MCF 10A (cell line): ENCODE measurements around the gene WDR5B. TPM values are rescaled to one million over a fixed set of nuclear protein-coding genes. Genes with fewer than 3 reads are reported as not detected.
A peak's percentile ranks its signal among the peaks of the same experiment; 100 is the strongest.

Experiments used
- BruUV-seq: library from RNA; stranded (reverse); fragments of 400-500 nt; replicated peaks from 2 replicates; lab custom pipeline; 2021; lab: Mats Ljungman, UMichigan
- CTCF ChIA-PET: fragments of 300-600 bp; sonication (Branson Sonifier 250); formaldehyde crosslinking; extraction: SDS; loops from one replicate; lab custom pipeline; 2021; ENCODE audit warnings: antibody characterized with exemption, inconsistent platforms; lab: Yijun Ruan, JAX
- POLR2A ChIA-PET: fragments of 300-600, 350-650 bp; sonication (Branson Sonifier 250); formaldehyde crosslinking; extraction: SDS; loops from one replicate; lab custom pipeline; 2020; ENCODE audit warnings: antibody characterized with exemption, inconsistent platforms; lab: Yijun Ruan, JAX
- DNase-seq: peaks from one replicate; pipeline ENCODE4 v3.0.0-alpha.2; 2018; ENCODE audit not compliant: unreplicated experiment
- H3K27ac Mint-ChIP-seq: one replicate; pipeline ENCODE4 v1.8.0; 2022; ENCODE audit warnings: mild to moderate bottlenecking, low read depth, mixed read lengths; ENCODE audit not compliant: unreplicated experiment
- H3K27me3 Mint-ChIP-seq: one replicate; pipeline ENCODE4 v1.8.0; 2022; ENCODE audit warnings: mixed read lengths; ENCODE audit not compliant: insufficient read depth, unreplicated experiment
- H3K36me3 Mint-ChIP-seq: one replicate; pipeline ENCODE4 v1.8.0; 2022; ENCODE audit warnings: mild to moderate bottlenecking, moderate library complexity, mixed read lengths; ENCODE audit not compliant: insufficient read depth, unreplicated experiment
- H3K4me1 Mint-ChIP-seq: one replicate; pipeline ENCODE4 v1.8.0; 2022; ENCODE audit warnings: mixed read lengths; ENCODE audit not compliant: insufficient read depth, unreplicated experiment
- H3K4me3 Mint-ChIP-seq: one replicate; pipeline ENCODE4 v1.8.0; 2022; ENCODE audit warnings: mild to moderate bottlenecking, moderate library complexity, mixed read lengths; ENCODE audit not compliant: unreplicated experiment
- H3K9me3 Mint-ChIP-seq: one replicate; pipeline ENCODE4 v1.8.0; 2022; ENCODE audit warnings: mixed read lengths; ENCODE audit not compliant: unreplicated experiment
- intact Hi-C: fragments of 100-400 bp; cut with micrococcal nuclease; formaldehyde crosslinking; loops from 2 replicates; pipeline ENCODE4 v1.14.1; 2022
- total RNA-seq: library from RNA; stranded (reverse); gene quantifications from 2 replicates; pipeline ENCODE4 v1.2.3, GENCODE V29; 2022
- TF ChIP-seq, protein P1 (sequence below): fragments of 200-600 bp; IDR thresholded peaks from one replicate; pipeline ENCODE4 v1.8.0; 2022; ENCODE audit warnings: antibody characterized with exemption, mild to moderate bottlenecking; ENCODE audit not compliant: unreplicated experiment

The WDR5B gene
- total RNA-seq, 1 experiment from 2014 or later = 10.0 TPM

DNA sequence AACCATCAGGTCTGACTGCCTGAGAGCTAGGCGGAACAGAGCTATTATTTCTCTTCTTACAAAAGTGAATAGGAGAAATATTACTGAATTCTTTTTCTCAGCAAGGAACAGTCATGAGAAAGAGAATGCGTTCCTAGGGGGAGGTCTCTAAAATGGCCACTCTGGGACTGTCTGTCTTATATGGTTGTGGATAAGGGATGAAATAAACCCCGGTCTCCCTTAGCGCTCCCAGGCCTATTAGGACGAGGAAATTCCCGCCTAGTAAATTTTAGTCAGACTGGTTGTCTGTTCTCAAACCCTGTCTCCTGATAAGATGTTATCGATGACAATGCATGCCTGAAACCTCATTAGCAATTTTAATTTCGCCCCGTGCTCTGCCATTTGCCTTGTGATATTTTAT lies 20.1 kb upstream of the WDR5B start:
- DNase-seq = no peak
- ChIA-PET CTCF (no interaction called here), POLR2A (no interaction called here)
- Mint-ChIP-seq H3K27ac (no peak overlapping the region), H3K9me3 (no peaks in the 10 kb centered on the region), H3K36me3 (peaks cover 89% of the 10 kb centered on the region), H3K27me3 (no peaks in the 10 kb centered on the region), H3K4me1 (peaks cover 2% of the 10 kb centered on the region), H3K4me3 (no peak overlapping the region)
- intact Hi-C loops = no loop called here
- no TSS peak for BruUV-seq
- TF ChIP-seq, protein P1, sequence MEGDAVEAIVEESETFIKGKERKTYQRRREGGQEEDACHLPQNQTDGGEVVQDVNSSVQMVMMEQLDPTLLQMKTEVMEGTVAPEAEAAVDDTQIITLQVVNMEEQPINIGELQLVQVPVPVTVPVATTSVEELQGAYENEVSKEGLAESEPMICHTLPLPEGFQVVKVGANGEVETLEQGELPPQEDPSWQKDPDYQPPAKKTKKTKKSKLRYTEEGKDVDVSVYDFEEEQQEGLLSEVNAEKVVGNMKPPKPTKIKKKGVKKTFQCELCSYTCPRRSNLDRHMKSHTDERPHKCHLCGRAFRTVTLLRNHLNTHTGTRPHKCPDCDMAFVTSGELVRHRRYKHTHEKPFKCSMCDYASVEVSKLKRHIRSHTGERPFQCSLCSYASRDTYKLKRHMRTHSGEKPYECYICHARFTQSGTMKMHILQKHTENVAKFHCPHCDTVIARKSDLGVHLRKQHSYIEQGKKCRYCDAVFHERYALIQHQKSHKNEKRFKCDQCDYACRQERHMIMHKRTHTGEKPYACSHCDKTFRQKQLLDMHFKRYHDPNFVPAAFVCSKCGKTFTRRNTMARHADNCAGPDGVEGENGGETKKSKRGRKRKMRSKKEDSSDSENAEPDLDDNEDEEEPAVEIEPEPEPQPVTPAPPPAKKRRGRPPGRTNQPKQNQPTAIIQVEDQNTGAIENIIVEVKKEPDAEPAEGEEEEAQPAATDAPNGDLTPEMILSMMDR = no peak

DNA sequence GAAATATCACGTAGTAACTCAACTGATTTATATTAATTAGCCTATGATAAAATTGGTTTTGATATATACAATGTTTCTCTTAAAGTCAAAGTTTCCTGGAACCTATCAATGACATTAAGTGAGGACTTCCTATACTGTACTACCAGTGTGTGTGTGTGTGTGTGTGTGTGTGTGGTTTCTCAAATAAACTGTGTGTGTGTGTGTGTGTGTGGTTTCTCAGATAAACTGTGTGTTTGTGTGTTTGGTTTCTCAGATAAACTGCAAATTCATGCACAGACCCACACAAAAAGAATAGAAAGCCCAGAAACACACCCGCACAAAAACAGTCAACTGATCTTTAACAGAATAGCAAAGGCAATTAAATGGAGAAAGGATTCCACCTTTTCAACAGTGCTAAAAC lies 14.5 kb upstream of the WDR5B start:
- Mint-ChIP-seq H3K27me3 (no peaks in the 10 kb centered on the region), H3K9me3 (no peaks in the 10 kb centered on the region), H3K4me1 (peaks cover 8% of the 10 kb centered on the region), H3K4me3 (no peak overlapping the region), H3K36me3 (peaks cover 94% of the 10 kb centered on the region), H3K27ac (no peak overlapping the region)
- ChIA-PET POLR2A (interaction anchor here (0.6 to 4.2 kb wide), 2 partner anchors 14 kb away, joined by 4 to 30 read pairs; partner anchors contain the start of gene WDR5B), CTCF (no interaction called here)
- intact Hi-C loops = no loop called here
- TF ChIP-seq, protein P1 = no peak
- no peak for DNase-seq
- BruUV-seq = no TSS peak

DNA sequence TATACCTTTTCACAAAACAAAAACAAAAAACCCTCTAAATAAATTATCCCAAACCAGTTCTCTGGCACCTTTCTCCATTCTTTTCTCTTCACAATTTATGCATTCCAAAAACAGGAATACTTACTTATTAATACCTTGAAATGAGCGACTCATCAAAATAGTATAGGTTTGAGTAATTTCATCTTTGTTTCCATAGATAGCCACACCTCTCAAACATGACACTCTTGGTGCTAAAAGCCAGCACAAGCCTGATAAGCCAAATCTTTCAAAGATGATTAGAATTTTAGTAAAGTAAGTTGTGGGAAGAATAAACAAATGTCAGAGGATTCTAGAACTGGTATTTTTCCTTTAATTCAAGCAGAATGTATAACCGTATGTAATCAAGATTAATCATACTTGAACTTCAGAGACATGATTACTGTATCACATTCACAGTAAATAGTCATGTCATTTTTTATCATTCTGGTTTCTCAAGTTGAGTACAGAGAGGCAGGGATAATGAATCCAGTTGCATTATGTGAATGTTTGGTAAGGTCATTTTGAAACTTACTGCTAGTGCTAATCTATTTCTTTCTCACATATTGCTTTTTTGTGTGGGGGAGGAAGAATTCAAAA lies 12.1 kb upstream of the WDR5B start:
- POLR2A ChIA-PET = interaction anchor here (1.0 to 1.1 kb wide), 3 partner anchors 9 to 14 kb away, joined by 3 to 13 read pairs (median 4); partner anchors contain the start of gene WDR5B
- no peaks in the 10 kb centered on the region for H3K27me3 Mint-ChIP-seq
- peaks cover 8% of the 10 kb centered on the region for H3K4me1 Mint-ChIP-seq
- peaks cover 92% of the 10 kb centered on the region for H3K36me3 Mint-ChIP-seq
- intact Hi-C loops = no loop called here
- TF ChIP-seq, protein P1 = no peak
- CTCF ChIA-PET = interaction anchor here (1.7 kb wide), 1 partner anchor 35 kb away, joined by 6 read pairs; no protein-coding TSS in a partner anchor
- H3K27ac Mint-ChIP-seq = peak overlapping the region; percentile 19
- no peaks in the 10 kb centered on the region for H3K9me3 Mint-ChIP-seq
- DNase-seq = no peak
- no peak overlapping the region for H3K4me3 Mint-ChIP-seq
- no TSS peak for BruUV-seq

DNA sequence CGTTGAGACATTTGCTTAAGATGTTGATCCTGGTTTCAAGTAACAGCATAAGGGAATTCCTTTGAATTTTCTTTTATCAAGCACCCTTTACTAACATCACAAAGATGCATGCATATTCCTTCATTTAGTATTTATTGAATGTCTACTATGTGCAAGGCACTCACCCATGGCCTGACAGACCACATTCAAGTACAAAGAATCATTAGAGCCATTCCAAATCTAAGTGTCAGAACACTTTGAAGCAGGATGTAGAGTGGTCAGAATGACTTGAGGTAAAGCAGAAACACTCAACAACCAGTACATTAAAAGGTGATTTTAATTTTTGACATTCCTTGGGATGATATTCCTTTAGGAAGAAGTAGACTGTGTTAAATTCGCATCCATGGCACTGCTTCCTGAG lies 6.0 kb upstream of the WDR5B start:
- H3K27me3 Mint-ChIP-seq = no peaks in the 10 kb centered on the region
- H3K4me3 Mint-ChIP-seq = no peak overlapping the region
- no peak overlapping the region for H3K27ac Mint-ChIP-seq
- peaks cover 4% of the 10 kb centered on the region for H3K4me1 Mint-ChIP-seq
- POLR2A ChIA-PET = no interaction called here
- DNase-seq = no peak
- no peaks in the 10 kb centered on the region for H3K9me3 Mint-ChIP-seq
- intact Hi-C loops = no loop called here
- BruUV-seq = no TSS peak
- peaks cover 84% of the 10 kb centered on the region for H3K36me3 Mint-ChIP-seq
- CTCF ChIA-PET = interaction anchor here (0.6 to 0.7 kb wide), 2 partner anchors 86 to 743 kb away, joined by 3 read pairs; no protein-coding TSS in a partner anchor
- TF ChIP-seq, protein P1 = no peak
